HG03378 (cell line): Measurements from ENCODE around the gene BNIP2.
A peak's percentile ranks its signal among the peaks of the same experiment; 100 is the strongest.
"Not testable (repeated sequence)": the region's sequence is repeated elsewhere in the genome, so short reads cannot be mapped to it uniquely, and the experiment has no call there.

Experiments used
- ATAC-seq: cut with Tn5 transposase; IDR thresholded peaks from one replicate; pipeline ENCODE4 v1.9.1; 2021; ENCODE audit warnings: mild to moderate bottlenecking, moderate library complexity; ENCODE audit not compliant: unreplicated experiment

BNIP2 gene

DNA sequence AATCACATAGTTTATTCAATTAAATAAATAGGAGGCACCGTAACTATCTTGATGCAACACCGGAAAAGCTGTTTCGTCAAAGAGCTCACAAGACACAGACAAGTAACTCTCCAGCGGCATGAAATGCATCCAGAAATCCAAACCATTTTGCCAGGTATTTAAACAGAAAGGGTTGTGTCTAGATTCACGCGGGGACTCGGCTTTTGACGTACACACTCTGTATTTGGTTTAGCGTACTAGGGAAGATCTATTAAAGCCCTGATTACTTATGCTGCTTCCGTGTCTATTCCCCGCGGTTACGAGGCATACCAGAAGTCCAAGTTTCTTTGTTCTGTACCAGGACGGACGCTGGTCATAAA is 718 bp downstream of the BNIP2 start:
- ATAC-seq = no peak

DNA sequence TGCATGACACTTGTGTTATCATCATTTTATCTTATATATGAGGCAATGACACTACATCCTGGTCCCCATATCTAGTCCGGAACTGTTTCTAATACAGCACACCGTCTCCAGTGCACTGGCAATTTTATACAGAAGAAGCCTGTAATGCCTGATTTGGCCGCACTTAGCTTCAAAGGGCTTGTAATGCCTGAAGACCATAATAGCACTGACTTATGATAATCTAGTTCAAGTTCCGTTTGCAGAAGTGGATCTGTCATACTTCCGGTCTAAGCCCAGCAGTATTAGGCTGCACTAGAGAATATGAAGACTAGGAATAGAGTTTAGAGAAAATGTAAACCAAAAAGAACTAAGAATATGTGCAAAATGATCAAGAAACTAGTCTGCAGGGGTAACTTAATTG is 1.3 kb downstream of the BNIP2 start:
- ATAC-seq = no peak

GRCh38 chr15:59686389-59686788 is 2.7 kb downstream of the BNIP2 start:
- ATAC-seq = no peak

DNA sequence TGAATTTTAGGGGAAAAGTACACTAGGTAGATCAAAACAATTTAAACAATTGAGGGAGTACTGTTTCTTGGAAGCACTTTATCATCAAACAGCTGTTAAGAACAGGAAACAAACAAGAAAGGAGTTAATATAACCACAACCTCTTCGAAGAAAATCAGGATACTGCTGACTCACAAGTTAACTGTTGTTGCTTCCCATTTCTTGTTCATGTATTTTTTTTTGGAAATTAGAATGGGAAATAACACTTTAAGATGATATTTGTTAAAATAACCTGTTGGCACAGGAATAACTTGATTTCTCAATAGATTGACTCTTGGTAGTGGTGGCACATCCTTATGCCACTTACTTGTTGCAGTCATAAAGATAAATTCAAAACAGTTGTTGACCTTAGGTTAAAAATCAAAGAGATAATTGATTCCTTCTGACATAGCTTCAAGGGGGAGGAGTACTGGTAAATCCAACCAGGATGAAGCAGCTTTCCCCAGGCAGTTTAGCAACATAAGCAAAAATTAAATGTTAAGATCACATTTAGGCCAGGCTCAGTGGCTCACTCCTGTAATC is 3.3 kb downstream of the BNIP2 start:
- no peak for ATAC-seq

GRCh38 chr15:59680870-59681269 is 8.2 kb downstream of the BNIP2 start:
- no peak for ATAC-seq

DNA sequence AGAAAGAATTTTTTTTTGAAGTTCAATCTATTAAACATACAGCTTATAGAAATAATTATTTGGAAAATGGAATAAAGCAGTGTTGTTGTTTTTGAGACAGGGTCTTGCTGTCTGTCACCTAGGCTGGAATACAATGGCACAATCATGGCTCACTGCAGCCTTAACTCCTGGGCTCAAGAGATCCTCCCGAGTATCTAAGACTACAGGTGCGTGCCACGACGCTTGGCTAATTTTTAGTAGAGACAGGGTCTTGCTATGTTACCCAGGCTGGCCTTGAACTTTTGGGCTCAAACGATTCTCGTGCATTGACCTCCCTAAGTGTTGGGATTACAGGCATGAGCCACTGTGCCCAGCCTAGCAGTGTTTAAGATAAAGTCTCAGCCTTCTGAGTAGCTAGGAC is 8.8 kb downstream of the BNIP2 start:
- no peak for ATAC-seq

GRCh38 chr15:59678620-59679019 is 10.5 kb downstream of the BNIP2 start:
- no peak for ATAC-seq

GRCh38 chr15:59678172-59678571 is 10.9 kb downstream of the BNIP2 start:
- no peak for ATAC-seq

DNA sequence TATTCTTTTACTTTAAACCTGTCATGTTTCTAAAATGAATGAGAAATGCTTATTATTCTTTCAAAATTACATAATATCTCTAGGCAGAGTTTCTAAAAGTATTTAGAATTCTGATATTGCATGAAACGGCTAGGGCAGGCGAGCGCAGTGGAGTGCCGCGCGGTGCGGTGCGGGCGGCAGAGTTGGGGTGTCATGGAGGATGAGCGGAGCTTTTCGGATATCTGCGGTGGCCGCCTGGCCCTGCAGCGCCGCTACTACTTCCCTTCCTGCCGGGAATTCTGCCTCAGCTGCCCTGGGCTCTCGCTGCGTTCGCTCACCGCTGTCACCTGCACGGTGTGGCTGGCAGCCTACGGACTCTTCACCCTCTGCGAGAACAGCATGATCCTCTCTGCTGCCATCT is 12.6 kb downstream of the BNIP2 start:
- ATAC-seq = no peak

GRCh38 chr15:59674361-59674877 is 14.7 kb downstream of the BNIP2 start:
- no peak for ATAC-seq

GRCh38 chr15:59668556-59668955 is 20.6 kb downstream of the BNIP2 start:
- no peak for ATAC-seq

GRCh38 chr15:59662260-59662659 is 26.9 kb downstream of the BNIP2 start:
- no peak for ATAC-seq

DNA sequence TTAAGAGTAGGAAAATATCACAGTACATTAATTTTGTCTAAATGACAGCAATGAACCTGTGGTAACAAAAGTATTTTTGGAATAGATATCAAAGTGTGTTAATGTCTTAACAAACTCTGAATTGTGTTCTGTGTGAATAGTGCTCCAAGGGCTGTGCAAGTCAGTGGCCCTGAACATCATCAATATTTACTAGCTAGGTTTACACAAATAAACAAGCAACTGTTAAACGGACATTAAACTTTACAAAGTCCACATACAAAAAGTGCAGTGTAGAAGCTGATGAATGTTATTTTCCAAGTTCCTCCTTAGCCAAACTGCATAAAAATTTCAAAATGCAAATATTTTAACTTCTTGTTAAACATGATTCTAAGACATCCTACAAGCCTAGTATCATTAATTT is 29.8 kb downstream of the BNIP2 start:
- ATAC-seq = no peak

- peak; percentile 21 for ATAC-seq
These were observed 31.4 kb downstream of the BNIP2 start for GRCh38 chr15:59657635-59658125.

DNA sequence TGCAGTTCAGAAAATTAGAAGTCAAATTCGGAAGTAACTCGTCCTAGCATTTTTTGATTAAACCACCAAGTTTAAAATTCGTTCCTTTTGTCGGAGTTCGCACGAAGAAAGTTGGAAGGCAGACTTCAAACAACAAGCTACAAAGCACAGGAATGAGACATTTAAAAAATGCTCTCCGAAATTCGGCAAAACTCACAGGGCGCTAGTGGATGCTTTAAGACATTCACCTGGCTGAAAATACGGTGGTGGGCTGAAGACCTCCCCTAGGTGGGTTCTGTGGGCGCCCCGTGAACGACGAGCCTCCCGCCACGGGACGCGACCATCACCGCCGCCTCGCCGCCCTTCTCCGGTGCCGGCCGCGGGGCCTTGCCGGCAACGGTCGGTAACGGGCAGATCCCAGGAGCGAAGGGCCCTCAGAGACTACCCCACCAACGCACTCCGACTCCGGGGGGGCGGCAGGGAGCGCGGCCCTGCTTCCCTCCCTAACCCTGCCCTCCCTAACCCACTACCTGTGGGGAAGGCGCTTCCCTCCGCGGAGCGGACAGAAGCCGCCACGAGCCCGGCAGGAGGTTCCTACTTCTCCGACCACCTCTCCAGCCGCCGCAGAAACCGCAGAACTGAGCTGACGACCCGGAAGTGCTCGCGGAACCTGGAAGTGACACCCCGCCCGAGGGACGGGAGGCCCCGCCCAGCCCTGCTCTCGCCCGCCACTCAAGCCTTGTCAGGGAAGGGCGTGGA is 32.1 kb downstream of the BNIP2 start, which contains the start of gene GTF2A2:
Gene GTF2A2 (minus strand): TSS at position 619 of the 738 bp plus-strand sequence. CDS start 5,238 bp downstream, outside the sequence.
- peak; percentile 86 for ATAC-seq

GRCh38 chr15:59654046-59654445 is 35.1 kb downstream of the BNIP2 start:
- ATAC-seq = no peak

DNA sequence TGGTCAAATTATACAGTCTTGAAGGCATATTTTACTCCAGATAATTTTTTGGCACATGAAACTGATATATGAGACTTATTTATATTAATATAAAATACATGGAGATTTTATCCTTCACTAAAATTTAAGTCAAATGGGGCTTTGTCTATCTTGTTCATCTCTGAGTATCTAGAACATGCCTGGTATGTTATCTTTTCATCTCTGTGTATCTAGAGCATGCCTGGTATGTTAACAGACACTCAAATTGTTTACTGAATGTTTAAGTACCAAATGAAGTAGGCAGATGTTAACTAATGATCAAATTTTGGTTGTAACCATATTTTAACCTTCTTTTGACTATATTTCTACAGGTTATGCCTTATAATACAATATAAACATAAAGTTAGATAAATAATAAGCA is 39.5 kb downstream of the BNIP2 start:
- ATAC-seq = no peak

DNA sequence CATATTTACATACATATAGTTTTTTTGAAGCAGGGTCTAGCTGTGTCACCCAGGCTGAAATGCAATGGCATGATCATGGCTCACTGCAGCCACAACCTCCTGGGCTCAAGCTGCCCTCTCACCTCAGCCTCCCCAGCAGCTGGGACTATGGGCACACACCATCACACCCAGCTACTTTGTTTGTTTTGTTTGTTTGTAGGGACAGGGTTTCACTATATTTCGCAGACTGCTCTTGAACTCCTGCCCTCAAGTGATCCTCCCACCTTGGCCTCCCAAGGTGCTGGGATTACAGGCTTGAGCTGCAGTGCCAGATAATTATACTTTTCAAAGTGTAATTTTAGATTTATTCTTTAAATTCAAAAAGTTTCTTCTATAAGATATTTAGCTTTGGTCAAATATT is 42.0 kb downstream of the BNIP2 start:
- ATAC-seq = no peak

- no peak for ATAC-seq
These were observed 42.8 kb downstream of the BNIP2 start for GRCh38 chr15:59646277-59646676.

- ATAC-seq = not testable (repeated sequence)
These were observed 43.3 kb downstream of the BNIP2 start for GRCh38 chr15:59645812-59646211.

DNA sequence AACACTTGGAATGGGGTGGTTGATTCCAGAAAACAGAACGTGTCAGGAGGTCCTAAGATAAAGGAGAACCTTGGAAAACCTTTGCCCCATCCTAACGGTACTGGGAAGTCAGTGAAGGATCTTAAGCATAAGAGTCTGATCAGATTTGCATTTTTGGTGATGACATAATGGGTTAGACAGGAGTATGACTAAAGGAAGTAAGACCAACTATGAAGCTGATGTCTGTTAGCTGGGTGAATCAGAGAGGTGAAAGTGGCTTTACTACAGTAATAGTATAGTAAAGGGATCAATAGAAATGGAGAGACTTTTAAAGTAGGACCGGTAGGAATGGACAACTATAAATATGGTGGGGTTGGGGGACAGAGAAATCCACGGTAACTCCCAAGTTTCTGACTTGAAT is 44.4 kb downstream of the BNIP2 start:
- ATAC-seq = no peak

GRCh38 chr15:59642351-59642750 is 46.8 kb downstream of the BNIP2 start:
- ATAC-seq = no peak
